ENCODE measurements around the gene SRRM4. TPM values are rescaled to one million over a fixed set of nuclear protein-coding genes. Genes with fewer than 3 reads are reported as not detected.

SRRM4 gene
- total RNA-seq, 1 experiment from 2014 or later: 1.4 TPM

DNA sequence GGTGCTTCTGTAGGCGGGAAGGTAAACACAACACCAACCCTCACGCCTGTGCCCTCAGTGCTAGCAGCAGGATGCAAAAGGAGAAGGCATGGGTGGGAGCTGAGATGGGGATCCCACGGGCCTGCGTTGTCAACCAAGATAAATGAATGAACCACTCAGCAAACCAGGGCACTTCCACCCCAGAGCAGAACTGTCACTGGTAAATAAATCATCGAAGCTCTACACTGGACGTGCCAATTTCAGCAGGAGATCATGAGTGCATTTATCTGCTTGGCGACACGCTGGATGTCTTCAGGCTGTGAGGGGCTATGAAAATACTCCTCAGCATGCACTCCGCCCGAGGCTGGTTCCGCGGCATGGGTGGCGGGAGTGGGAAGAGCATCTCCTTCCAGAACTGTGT is 230.5 kb downstream of the SRRM4 start:
- H3K4me1 Mint-ChIP-seq: peaks cover 44 to 51% of the 10 kb centered on the region in 2 experiments
- no peaks in the 10 kb centered on the region for H3K9me3 ChIP-seq (ENCODE audit: control insufficient read depth, low read depth, low read length)
- TF ChIP-seq, protein P1, sequence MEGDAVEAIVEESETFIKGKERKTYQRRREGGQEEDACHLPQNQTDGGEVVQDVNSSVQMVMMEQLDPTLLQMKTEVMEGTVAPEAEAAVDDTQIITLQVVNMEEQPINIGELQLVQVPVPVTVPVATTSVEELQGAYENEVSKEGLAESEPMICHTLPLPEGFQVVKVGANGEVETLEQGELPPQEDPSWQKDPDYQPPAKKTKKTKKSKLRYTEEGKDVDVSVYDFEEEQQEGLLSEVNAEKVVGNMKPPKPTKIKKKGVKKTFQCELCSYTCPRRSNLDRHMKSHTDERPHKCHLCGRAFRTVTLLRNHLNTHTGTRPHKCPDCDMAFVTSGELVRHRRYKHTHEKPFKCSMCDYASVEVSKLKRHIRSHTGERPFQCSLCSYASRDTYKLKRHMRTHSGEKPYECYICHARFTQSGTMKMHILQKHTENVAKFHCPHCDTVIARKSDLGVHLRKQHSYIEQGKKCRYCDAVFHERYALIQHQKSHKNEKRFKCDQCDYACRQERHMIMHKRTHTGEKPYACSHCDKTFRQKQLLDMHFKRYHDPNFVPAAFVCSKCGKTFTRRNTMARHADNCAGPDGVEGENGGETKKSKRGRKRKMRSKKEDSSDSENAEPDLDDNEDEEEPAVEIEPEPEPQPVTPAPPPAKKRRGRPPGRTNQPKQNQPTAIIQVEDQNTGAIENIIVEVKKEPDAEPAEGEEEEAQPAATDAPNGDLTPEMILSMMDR (conservative IDR thresholded peaks at IDR 0.05): no peak

More for the DNA sequence above, 230.5 kb downstream of the SRRM4 start:
- Histone ChIP-seq H2BK5ac (ENCODE audit: insufficient read length, low read length) (no peak overlapping the region), H3K56ac (ENCODE audit: insufficient read length, low read depth, low read length) (no peak overlapping the region), H4K8ac (replicated peaks; ENCODE audit: insufficient read length, low read depth, low read length) (no peak overlapping the region), H4K91ac (ENCODE audit: insufficient read length, low read depth, low read length) (no peak overlapping the region), H3K27ac (ENCODE audit: insufficient read length, low read depth, low read length) (no peak overlapping the region), H3K4ac (ENCODE audit: low read depth, low read length) (no peak overlapping the region), H3K79me2 (ENCODE audit: insufficient read depth, low read length) (no peaks in the 10 kb centered on the region), H2BK15ac (ENCODE audit: low read depth, low read length) (no peak overlapping the region), H2BK20ac (ENCODE audit: low read depth, low read length, poor library complexity, severe bottlenecking) (no peak overlapping the region), H3K18ac (ENCODE audit: insufficient read length, low read depth, low read length) (no peak overlapping the region), H3K79me1 (ENCODE audit: insufficient read depth, low read depth, low read length, poor library complexity, severe bottlenecking) (no peaks in the 10 kb centered on the region), H3K4me2 (ENCODE audit: insufficient read depth, insufficient read length, low read length) (no peak overlapping the region), H4K5ac (ENCODE audit: insufficient read length, low read depth, low read length) (no peak overlapping the region), H4K20me1 (ENCODE audit: control insufficient read depth, insufficient read depth, insufficient read length) (no peaks in the 10 kb centered on the region), H3K23me2 (ENCODE audit: insufficient read length, low read depth, low read length, poor library complexity, severe bottlenecking) (no peaks in the 10 kb centered on the region), H3K27me3 (ENCODE audit: insufficient read depth, low read length) (no peaks in the 10 kb centered on the region), H2AK5ac (ENCODE audit: insufficient read length, low read length) (no peak overlapping the region), H3K9ac (ENCODE audit: extremely low read depth, insufficient read length, low read length) (no peak overlapping the region), H2AFZ (ENCODE audit: low read length) (no peak overlapping the region), H2BK120ac (ENCODE audit: low read depth, low read length, poor library complexity, severe bottlenecking) (no peak overlapping the region), H3T11ph (ENCODE audit: low read length) (no peak overlapping the region), H3K4me1 (ENCODE audit: insufficient read depth, low read length) (peaks cover 4% of the 10 kb centered on the region; the same call in 1 of the 2 replicates), H3K23ac (ENCODE audit: insufficient read length, low read depth, low read length) (no peak overlapping the region), H3K14ac (ENCODE audit: insufficient read depth, low read length) (no peak overlapping the region), H2BK12ac (ENCODE audit: insufficient read length, low read depth, low read length) (no peak overlapping the region)
- H3K27ac Mint-ChIP-seq: no peak overlapping the region
- H3K36me3 Mint-ChIP-seq (ENCODE audit: insufficient read depth in 1 of 3, low read depth in 3 of 3): no peaks in the 10 kb centered on the region
- no peaks in the 10 kb centered on the region for H3K9me3 Mint-ChIP-seq
- no peak overlapping the region for H3K4me3 Mint-ChIP-seq
- H3K27me3 Mint-ChIP-seq (ENCODE audit: low read depth): no peaks in the 10 kb centered on the region
- no peak for DNase-seq
- no CpG with 5 or more reads among the region's 13 CpGs for WGBS (ENCODE audit: extremely low coverage, insufficient read length, low lambda C conversion rate)

Other genes with a start within 250 kb of the SRRM4 start
- 3.0 and 3.2 TPM in 2 replicates for gene HSPB8, start 197.4 kb downstream of the SRRM4 start, total RNA-seq (2021)

Data from H9 (cell line).